Memory B cell (primary cell): ENCODE measurements around the gene GK.
"Not testable (repeated sequence)": the region's sequence is repeated elsewhere in the genome, so short reads cannot be mapped to it uniquely, and the experiment has no call there.

ENCODE experiments used
- ATAC-seq: fragments of 150-1000 bp; cut with Tn5 transposase; 2 replicates; pipeline ENCODE4 v1.10.0; 2021; ENCODE audit warnings: low read depth, mild to moderate bottlenecking, moderate library complexity
- DNase-seq, 2 donors: peaks; one replicate each; pipeline ENCODE4 v3.0.0; 2022; ENCODE audit warnings: low spot score in 2 of 2
- H3K27ac Mint-ChIP-seq: one replicate; pipeline ENCODE4 v1.8.0; 2022; ENCODE audit warnings: mild to moderate bottlenecking, moderate library complexity, mixed read lengths
- H3K27me3 Mint-ChIP-seq: one replicate; pipeline ENCODE4 v1.8.0; 2022; ENCODE audit warnings: mixed read lengths
- H3K36me3 Mint-ChIP-seq: one replicate; pipeline ENCODE4 v1.8.0; 2022; ENCODE audit warnings: mild to moderate bottlenecking, mixed read lengths
- H3K4me1 Mint-ChIP-seq: one replicate; pipeline ENCODE4 v1.8.0; 2022; ENCODE audit warnings: mixed read lengths
- H3K4me3 Mint-ChIP-seq: one replicate; pipeline ENCODE4 v1.8.0; 2022; ENCODE audit warnings: mild to moderate bottlenecking, moderate library complexity, mixed read lengths
- H3K9me3 Mint-ChIP-seq: one replicate; pipeline ENCODE4 v1.8.0; 2022; ENCODE audit warnings: mixed read lengths

Gene GK

GRCh38 chrX:30637874-30638815 lies 15.1 kb upstream of the GK start:
- no peak overlapping the region for H3K4me3 Mint-ChIP-seq
- no peaks in the 10 kb centered on the region for H3K27me3 Mint-ChIP-seq
- no peaks in the 10 kb centered on the region for H3K9me3 Mint-ChIP-seq
- ATAC-seq: no peak
- peaks cover 6% of the 10 kb centered on the region for H3K4me1 Mint-ChIP-seq
- no peaks in the 10 kb centered on the region for H3K36me3 Mint-ChIP-seq
- H3K27ac Mint-ChIP-seq: no peak overlapping the region
- DNase-seq: no peak

DNA sequence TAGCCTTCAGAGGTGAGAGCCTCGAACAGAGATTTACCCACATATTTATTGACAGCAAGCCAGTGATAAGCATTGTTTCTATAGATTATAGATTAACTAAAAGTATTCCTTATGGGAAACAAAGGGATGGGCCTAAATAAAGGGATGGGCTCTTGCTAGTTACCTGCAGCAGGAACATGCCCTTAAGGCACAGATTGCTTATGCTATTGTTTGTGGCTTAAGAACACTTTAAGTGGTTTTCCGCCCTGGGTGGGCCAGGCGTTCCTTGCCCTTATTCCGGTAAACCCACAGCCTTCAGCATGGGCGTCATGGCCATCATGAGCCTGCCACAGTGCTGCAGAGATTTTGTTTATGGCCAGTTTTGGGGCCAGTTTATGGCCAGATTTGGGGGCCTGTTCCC lies 13.5 kb upstream of the GK start:
- not testable (repeated sequence) for ATAC-seq, H3K4me3 Mint-ChIP-seq, H3K36me3 Mint-ChIP-seq, DNase-seq, H3K27ac Mint-ChIP-seq, H3K4me1 Mint-ChIP-seq, H3K27me3 Mint-ChIP-seq, H3K9me3 Mint-ChIP-seq

GRCh38 chrX:30642642-30643041 lies 10.6 kb upstream of the GK start:
- no peaks in the 10 kb centered on the region for H3K27me3 Mint-ChIP-seq
- no peaks in the 10 kb centered on the region for H3K36me3 Mint-ChIP-seq
- H3K4me1 Mint-ChIP-seq: peaks cover 6% of the 10 kb centered on the region
- H3K27ac Mint-ChIP-seq: no peak overlapping the region
- DNase-seq (no peak), ATAC-seq (no peak)
- no peak overlapping the region for H3K4me3 Mint-ChIP-seq
- H3K9me3 Mint-ChIP-seq: no peaks in the 10 kb centered on the region

- Mint-ChIP-seq H3K36me3 (no peaks in the 10 kb centered on the region), H3K4me1 (peaks cover 3% of the 10 kb centered on the region), H3K9me3 (no peaks in the 10 kb centered on the region), H3K27ac (no peak overlapping the region), H3K27me3 (no peaks in the 10 kb centered on the region), H3K4me3 (no peak overlapping the region)
- no peak for ATAC-seq
- DNase-seq: no peak
These were observed 9.9 kb upstream of the GK start for GRCh38 chrX:30643313-30643821.

- no peak for DNase-seq
- Mint-ChIP-seq H3K4me3 (no peak overlapping the region), H3K27ac (peak overlapping the region; percentile 65)
These were observed 3.4 kb upstream of the GK start for GRCh38 chrX:30649859-30650258.

DNA sequence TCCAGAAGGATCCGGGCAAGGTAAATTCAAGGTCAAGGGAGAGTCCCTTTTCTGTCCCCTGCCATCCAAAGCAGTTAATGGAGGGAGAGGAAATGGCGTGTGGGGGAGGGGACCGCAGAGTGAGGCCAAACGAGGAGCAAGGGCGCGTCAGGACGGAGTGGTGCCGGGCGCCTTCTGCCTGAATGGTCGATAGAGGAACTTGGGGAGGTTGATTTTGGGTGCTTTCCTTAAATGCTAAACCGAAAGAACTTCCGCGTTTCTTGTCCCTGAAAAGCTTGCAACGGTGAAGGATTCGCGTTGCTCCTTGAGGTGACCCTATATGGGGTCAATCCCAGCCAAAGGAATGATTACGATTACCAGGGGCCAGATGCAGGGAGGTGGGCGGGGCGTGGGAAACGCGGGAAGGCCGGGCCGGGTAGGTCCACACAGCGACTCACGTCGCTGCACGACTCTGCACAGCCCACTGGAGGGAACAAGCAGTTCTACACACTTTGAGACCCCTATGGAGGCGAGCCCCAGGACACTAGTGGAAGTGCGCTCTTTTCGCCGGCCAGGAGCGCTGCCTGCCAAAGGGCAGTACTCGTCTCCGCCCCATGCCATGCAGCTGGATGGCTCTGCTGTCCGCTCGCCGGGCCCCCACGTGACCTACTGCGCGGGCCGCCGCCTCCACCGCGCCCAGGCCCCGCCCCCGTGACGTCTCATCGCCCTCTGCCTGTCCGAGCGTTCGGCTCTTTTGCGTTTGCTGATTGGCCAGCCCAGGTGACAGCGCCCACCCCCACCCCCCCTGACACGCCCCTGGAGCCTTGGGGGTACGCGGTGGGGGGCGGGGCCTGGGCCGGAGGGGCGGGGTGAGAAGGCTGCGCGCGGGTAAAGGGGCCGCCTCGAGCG lies 452 bp upstream of the GK start:
- Mint-ChIP-seq H3K36me3 (no peaks in the 10 kb centered on the region), H3K9me3 (no peaks in the 10 kb centered on the region), H3K4me1 (peaks cover 16% of the 10 kb centered on the region), H3K4me3 (peak overlapping the region; percentile 96), H3K27ac (peak overlapping the region; percentile 99), H3K27me3 (no peaks in the 10 kb centered on the region)
- DNase-seq: peak; percentile 86 to 88
- ATAC-seq: peak; percentile 83

More at GRCh38 chrX:30649859-30650258, 3.4 kb upstream of the GK start:
- H3K27me3 Mint-ChIP-seq: no peaks in the 10 kb centered on the region
- ATAC-seq: no peak
- H3K4me1 Mint-ChIP-seq: peaks cover 11% of the 10 kb centered on the region
- no peaks in the 10 kb centered on the region for H3K36me3 Mint-ChIP-seq
- H3K9me3 Mint-ChIP-seq: no peaks in the 10 kb centered on the region

DNA sequence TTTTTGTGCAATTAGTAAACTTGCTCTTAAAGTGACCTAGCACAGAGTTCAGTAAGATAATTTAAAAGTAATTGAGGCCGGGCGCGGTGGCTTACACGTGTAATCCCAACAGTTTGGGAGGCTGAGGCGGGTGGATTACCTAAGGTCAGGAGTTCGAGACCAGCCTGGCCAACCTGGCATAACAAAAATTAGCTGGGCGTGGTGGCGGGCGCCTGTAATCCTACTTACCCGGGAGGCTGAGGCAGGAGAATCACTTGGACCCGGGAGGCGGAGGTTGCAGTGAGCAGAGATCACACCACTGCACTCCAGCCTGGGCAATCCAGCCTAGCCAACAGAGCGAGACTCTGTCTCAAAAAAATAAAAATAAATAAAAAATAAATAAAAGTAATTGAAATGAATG lies 1.2 kb downstream of the GK start:
- H3K27ac Mint-ChIP-seq, DNase-seq, H3K36me3 Mint-ChIP-seq, H3K27me3 Mint-ChIP-seq, H3K9me3 Mint-ChIP-seq, ATAC-seq: not testable (repeated sequence)
- peak overlapping the region; percentile 96 for H3K4me3 Mint-ChIP-seq
- H3K4me1 Mint-ChIP-seq: peaks cover 15% of the 10 kb centered on the region

DNA sequence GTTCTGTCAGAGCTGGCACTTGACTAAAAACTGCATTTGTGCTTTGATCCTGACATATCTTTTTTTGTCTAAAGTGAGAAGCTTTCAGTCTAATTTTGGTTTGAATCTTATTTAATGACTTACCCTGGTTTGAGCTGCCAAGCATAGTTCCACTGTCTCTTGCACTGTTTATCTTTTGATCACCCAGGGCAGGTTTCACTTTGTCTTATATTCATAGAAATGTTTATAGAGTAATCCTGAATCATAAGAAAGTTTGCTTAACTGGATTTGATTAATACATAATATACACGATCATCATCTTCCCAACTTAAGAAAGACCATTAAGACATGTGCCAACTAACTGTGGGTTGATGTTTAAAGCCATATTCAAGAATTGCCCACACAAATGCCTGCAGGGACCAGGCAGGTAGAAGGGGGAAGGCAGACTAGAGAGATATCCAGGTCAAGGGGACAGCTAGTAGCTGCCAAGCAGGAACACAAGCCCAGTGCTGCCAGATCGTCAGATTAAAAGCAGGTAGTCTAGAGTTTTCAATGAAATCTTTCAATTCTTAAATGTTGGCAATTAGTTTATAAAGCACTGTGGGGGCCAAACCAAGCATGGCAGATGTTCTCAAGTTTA lies 1.9 kb downstream of the GK start:
- Mint-ChIP-seq H3K4me3 (no peak overlapping the region), H3K27me3 (no peaks in the 10 kb centered on the region), H3K4me1 (peaks cover 12% of the 10 kb centered on the region), H3K9me3 (no peaks in the 10 kb centered on the region), H3K36me3 (no peaks in the 10 kb centered on the region), H3K27ac (no peak overlapping the region)
- ATAC-seq (no peak), DNase-seq (no peak)

DNA sequence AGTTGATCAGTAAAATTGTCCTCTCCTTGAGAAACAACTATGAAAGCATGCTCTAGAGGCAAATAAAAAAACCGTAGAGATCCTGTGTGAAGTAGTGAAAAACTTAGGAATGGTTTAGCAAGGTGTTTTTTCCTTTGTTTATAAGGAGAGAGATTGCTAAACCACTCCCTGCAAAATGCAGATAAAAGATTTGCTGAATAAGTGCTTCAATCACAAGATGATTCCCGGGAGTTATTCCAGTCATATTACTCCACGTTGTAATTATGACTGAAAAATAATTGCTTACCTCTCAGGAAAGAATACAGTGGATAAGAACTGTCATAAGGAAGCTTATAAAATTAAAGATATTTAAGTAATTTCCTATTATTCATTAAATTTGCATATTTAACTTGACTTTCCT lies 2.8 kb downstream of the GK start:
- Mint-ChIP-seq H3K4me3 (no peak overlapping the region), H3K4me1 (peaks cover 12% of the 10 kb centered on the region), H3K9me3 (no peaks in the 10 kb centered on the region), H3K27ac (no peak overlapping the region), H3K27me3 (no peaks in the 10 kb centered on the region), H3K36me3 (no peaks in the 10 kb centered on the region)
- ATAC-seq (no peak), DNase-seq (no peak)

DNA sequence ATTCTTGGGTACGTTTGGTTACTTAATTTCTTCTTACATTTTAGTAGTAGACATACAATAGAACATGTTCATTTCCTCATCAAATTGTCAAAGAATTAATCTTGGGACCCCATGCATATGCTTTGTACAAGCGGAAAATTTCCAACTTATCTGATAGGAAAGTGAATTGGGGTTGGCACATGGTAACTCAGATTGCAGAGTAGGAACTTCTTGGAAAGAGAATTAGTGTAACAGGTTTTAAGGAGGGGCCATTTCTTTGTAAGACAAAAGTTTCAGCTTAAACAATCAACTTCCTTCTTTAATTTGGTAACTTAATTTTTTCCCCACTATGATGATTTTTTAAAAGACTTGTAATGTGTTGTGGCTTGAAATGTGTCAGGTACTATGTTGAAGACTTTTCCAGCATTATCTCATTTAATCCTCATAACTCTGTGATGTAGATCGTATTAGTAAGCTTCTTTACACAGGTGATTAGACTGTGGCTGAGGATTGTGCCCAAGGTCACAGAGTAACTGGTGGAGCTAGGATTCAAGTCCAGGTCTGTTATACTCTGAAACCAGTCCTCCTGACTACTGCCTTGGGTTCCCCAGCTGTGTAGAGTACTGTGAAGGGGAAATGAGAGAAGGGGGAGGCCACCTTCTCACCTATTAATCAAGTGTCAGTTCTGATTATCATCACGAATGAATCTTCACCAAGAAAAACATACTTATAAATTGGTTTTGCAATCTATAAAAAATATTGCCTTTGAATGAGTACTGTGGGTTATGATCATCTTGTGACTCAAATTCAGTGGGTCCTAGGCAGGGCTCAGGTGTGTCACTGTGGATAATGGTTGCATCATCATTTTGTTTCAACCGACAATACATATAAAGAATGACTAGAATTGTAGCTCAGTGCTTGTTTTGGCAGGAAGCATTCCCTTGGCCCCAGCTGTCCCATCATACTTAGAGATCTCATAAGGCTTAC lies 4.3 kb downstream of the GK start:
- ATAC-seq (no peak), DNase-seq (no peak)
- Mint-ChIP-seq H3K4me1 (peaks cover 9% of the 10 kb centered on the region), H3K27me3 (no peaks in the 10 kb centered on the region), H3K36me3 (peaks cover 2% of the 10 kb centered on the region), H3K4me3 (no peak overlapping the region), H3K9me3 (no peaks in the 10 kb centered on the region), H3K27ac (peak overlapping the region; percentile 20)

GRCh38 chrX:30659421-30659820 lies 6.2 kb downstream of the GK start:
- Mint-ChIP-seq H3K4me3 (no peak overlapping the region), H3K9me3 (no peaks in the 10 kb centered on the region), H3K36me3 (peaks cover 2% of the 10 kb centered on the region), H3K27me3 (no peaks in the 10 kb centered on the region), H3K4me1 (peaks cover 5% of the 10 kb centered on the region), H3K27ac (no peak overlapping the region)
- ATAC-seq (no peak), DNase-seq (no peak)

GRCh38 chrX:30661228-30661627 lies 8.0 kb downstream of the GK start:
- DNase-seq (no peak), ATAC-seq (no peak)
- Mint-ChIP-seq H3K36me3 (peaks cover 3% of the 10 kb centered on the region), H3K9me3 (no peaks in the 10 kb centered on the region), H3K27me3 (no peaks in the 10 kb centered on the region), H3K4me3 (no peak overlapping the region), H3K4me1 (peaks cover 3% of the 10 kb centered on the region), H3K27ac (no peak overlapping the region)

GRCh38 chrX:30663322-30663721 lies 10.1 kb downstream of the GK start:
- Mint-ChIP-seq H3K27ac (no peak overlapping the region), H3K36me3 (peaks cover 6% of the 10 kb centered on the region), H3K4me3 (no peak overlapping the region), H3K27me3 (no peaks in the 10 kb centered on the region), H3K9me3 (no peaks in the 10 kb centered on the region), H3K4me1 (no peaks in the 10 kb centered on the region)
- ATAC-seq (no peak), DNase-seq (no peak)
